ENCODE measurements around the gene AGO3. TPM values are rescaled to one million over a fixed set of nuclear protein-coding genes. Genes with fewer than 3 reads are reported as not detected.
"Not testable (repeated sequence)": the region's sequence is repeated elsewhere in the genome, so short reads cannot be mapped to it uniquely, and the experiment has no call there.

AGO3 gene
- polyA plus RNA-seq, 4 donors: 12.0 to 14.9 (median 13.8) TPM

DNA sequence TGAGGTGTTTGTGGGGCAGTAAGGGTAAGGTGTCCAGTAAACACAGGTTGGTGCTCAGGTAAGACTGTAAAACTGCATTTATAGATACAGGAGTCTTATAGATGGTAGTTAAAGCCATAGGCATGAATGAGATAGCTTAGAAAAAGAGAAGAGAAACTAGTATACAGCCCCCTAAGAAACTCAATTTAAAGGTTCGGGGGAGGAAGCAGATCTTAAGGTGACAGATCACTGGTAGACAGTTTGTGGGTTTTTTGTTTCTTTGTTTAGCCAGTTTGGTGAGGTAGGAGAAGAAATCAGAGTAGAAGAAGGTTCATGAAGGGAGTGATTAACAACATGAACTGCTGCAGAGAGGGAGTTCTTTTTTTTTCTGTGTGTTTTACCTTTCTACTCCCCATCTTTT lies 6.1 kb upstream of the AGO3 start:
- no peak for DNase-seq (ENCODE audit: low read depth in 4 of 4, low spot score in 3 of 4)

DNA sequence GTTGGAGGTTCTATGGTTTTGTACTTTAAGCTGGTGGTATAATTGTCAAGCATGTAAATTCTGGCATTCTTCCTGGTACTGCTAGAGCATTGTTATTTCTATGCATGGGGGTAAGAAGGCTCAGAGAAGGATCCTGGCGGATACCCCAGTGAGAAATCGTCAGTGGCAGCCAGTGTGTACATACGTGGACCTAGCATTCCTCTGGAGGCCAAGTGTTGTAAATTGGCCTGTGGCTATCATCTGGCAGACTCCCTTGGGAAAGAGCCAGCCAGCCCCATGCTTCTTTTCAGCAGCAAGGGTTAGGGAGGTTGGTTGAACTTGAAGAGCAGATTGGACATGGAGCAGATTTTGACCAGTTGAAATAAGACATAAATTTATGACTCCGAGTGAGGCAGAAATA lies 5.2 kb upstream of the AGO3 start:
- DNase-seq (ENCODE audit: low read depth in 4 of 4, low spot score in 3 of 4): no peak

- no peak for DNase-seq (ENCODE audit: low read depth in 4 of 4, low spot score in 3 of 4)
Measured at GRCh38 chr1:35927472-35927871, 3.4 kb upstream of the AGO3 start.

DNA sequence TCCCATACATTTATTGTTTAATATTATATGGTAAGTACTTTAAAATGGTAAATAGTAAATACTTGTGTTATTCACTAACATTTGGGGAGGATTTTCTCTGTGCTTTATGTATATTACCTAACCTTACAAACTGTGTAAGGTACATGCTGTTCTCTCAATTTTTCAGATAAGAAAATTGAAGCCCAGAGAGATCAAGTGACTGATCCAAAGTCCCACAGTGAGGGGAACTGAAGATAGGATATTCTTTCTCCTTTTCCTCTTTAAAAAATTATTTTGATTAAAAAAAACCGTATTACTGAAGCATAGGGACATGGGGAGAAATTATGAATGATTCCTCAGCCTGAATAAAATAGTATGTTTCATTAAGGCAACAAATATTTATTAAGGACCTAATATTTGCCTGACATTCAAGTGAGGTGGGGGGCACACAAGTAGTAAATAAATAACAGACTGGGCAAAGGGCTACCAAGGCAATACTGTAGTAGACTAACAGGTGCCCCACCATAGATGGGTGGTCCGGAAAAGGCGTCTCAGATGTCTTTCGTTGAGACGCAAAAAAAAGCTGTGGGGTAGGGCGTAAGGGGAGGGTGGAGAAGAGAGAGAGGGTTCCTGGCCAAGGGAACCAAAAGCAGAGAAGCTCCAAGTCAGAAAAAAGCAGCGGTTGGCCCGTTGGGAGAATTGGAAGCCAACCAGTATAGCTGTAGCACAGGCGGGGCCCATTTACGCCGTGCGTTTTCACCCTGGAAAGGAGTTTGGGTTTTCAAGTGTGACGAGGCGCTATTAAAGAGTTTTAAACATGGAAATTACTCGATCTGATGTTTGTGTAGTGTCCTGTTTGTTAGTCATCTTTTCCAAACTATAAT lies 944 bp upstream of the AGO3 start:
- DNase-seq (ENCODE audit: low read depth in 4 of 4, low spot score in 3 of 4): peak in 3 of 4 donors; percentile 14 to 34 (median 14)

GRCh38 chr1:35931446-35932157 lies 697 bp downstream of the AGO3 start:
- peak in 1 of 4 donors; percentile 12 for DNase-seq (ENCODE audit: low read depth in 4 of 4, low spot score in 3 of 4)

- DNase-seq (ENCODE audit: low read depth in 4 of 4, low spot score in 3 of 4): no peak
Measured at GRCh38 chr1:35932158-35932636, 1.3 kb downstream of the AGO3 start.

GRCh38 chr1:35932941-35933340 lies 2.0 kb downstream of the AGO3 start:
- no peak for DNase-seq (ENCODE audit: low read depth in 4 of 4, low spot score in 3 of 4)

- peak in 3 of 4 donors; percentile 38 to 47 (median 42) for DNase-seq (ENCODE audit: low read depth in 4 of 4, low spot score in 3 of 4)
Measured at GRCh38 chr1:35935442-35936388, 4.8 kb downstream of the AGO3 start.

- no peak for DNase-seq (ENCODE audit: low read depth in 4 of 4, low spot score in 3 of 4)
Measured at GRCh38 chr1:35936838-35937237, 5.9 kb downstream of the AGO3 start.

DNA sequence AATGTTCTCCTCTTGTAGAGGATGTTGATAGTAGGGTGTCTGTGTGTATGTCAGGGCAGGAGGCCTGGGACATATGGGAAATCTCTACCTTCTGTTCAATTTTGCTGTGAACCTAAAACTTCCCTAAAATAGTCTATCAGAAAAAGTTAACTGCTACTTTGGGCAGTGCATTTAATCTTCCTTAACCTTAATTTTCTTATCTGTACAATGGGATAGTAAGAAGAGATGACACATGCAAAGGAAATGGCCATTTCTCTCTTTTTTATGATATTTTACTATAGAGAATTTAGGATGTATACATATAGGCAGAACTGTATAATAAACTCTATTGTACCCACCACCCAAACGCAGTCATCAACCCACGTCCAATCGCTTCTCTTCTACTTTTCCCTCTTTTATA lies 8.6 kb downstream of the AGO3 start:
- DNase-seq (ENCODE audit: low read depth in 4 of 4, low spot score in 3 of 4): no peak

- no peak for DNase-seq (ENCODE audit: low read depth in 4 of 4, low spot score in 3 of 4)
Measured at GRCh38 chr1:35945327-35945726, 14.4 kb downstream of the AGO3 start.

GRCh38 chr1:35947547-35947946 lies 16.6 kb downstream of the AGO3 start:
- DNase-seq (ENCODE audit: low read depth in 4 of 4, low spot score in 3 of 4): no peak

- DNase-seq (ENCODE audit: low read depth in 4 of 4, low spot score in 3 of 4): no peak
Measured at GRCh38 chr1:35958558-35958957, 27.7 kb downstream of the AGO3 start.

GRCh38 chr1:35959304-35959703 lies 28.4 kb downstream of the AGO3 start:
- no peak for DNase-seq (ENCODE audit: low read depth in 4 of 4, low spot score in 3 of 4)

DNA sequence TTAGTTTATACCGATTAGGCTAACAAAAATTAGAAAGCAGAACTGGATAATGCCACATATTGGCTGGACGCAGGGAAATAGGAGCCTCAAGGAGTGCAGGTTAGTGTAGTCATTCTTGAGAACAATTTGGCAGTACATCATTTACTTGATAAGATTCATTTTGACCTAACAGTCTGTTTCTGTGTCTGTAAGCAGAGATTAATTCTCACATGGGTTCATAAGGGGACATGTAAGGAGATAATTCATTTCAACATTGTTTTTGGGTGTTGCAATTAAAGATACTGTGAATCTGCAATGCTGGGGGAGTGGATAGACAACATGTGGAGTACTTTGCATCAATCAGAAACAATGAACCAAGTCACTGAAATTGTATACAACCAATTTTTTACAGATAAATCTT lies 32.0 kb downstream of the AGO3 start:
- no peak for DNase-seq (ENCODE audit: low read depth in 4 of 4, low spot score in 3 of 4)

DNA sequence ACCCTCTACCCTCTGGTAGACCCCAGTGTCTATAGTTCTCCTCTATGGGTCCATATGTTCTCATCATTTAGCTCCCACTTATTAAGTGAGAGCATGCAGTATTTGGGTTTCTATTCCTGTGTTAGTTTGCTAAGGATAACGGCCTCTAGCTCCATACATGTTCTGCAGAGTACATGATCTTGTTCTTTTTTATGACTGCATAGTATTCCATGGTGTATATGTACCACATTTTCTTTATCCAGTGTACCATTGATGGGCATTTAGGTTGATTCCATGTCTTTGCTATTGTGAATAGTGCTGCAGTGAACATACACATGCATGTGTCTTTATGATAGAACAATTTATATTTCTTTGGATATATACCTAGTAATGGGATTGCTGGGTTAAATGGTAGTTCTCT lies 33.4 kb downstream of the AGO3 start:
- DNase-seq (ENCODE audit: low read depth in 4 of 4, low spot score in 3 of 4): not testable (repeated sequence)

DNA sequence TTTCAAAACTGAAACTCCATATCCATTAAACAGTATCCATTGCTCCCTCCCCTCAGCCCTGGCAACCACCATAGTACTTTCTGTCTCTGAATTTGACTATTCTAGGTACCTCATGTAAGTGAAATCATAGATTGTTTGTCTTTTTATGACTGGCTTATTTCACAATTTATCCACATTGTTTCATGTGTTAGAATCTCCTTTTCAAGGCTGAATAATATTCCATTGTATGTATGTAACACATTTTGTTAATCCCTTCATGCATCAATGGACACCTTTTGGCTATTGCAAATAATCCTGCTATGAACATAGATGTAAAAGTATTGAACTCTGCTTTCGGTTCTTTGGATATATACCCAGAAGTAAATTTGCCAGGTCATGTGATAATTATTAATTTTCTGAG lies 37.5 kb downstream of the AGO3 start:
- DNase-seq (ENCODE audit: low read depth in 4 of 4, low spot score in 3 of 4): no peak

GRCh38 chr1:35971601-35972000 lies 40.7 kb downstream of the AGO3 start:
- no peak for DNase-seq (ENCODE audit: low read depth in 4 of 4, low spot score in 3 of 4)

DNA sequence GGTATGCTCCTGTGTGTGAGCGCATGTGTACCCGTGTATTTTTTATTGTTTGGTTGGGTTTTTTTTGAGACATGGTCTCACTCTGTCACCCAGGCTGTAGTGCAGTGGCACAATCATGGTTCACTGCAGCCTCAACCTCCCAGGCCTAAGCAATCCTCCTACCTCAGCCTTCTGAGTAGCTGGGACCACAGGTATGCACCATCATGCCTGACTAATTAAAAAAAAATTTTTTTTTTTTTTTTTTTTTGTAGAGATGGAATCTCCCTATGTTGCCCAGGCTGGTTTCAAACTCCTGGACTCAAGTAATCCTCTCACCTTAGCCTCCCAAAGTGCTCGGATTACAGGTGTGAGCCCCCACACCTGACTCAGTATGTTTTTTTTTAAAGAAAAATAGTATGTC lies 41.7 kb downstream of the AGO3 start:
- DNase-seq (ENCODE audit: low read depth in 4 of 4, low spot score in 3 of 4): not testable (repeated sequence)

DNA sequence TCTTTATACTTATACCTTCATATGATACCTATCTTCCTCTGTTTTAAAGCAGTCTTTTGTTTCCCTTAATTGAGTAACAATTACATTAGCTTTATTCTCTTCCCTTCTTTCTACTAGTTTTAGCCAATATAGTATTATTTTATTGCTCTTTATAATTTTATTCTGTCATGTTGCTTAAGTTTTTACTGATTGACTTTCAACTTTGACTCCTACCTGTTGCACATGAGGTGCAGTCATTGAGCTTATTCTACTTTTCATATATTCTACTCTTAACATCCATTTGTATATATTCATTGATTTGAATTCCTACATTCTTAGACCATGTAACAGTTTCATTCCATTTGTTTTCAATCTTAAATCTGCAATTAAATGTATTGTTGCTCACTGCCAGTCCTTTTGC lies 49.2 kb downstream of the AGO3 start:
- no peak for DNase-seq (ENCODE audit: low read depth in 4 of 4, low spot score in 3 of 4)

DNA sequence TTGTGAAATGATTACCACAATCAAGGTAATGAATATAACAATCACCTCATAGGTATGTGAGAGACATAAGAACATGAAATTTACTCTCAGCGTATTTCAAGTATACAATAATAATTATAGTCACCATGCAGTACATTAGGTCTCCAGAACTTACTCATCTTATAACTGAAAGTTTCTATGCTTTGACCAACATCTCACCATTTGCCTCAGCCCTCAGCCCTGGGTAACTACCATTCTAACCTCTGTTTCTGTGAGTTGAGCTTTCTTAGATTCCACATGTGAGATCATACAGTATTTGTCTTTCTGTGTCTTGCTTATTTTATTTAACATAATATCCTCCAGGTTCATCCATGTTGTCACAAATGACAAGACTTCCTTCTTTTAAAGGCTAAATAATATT lies 57.3 kb downstream of the AGO3 start:
- DNase-seq (ENCODE audit: low read depth in 4 of 4, low spot score in 3 of 4): no peak
